GM19452 (cell line): Measurements from ENCODE around the gene SLC25A40.
"Not testable (repeated sequence)": the region's sequence is repeated elsewhere in the genome, so short reads cannot be mapped to it uniquely, and the experiment has no call there.

ENCODE experiments used
- ATAC-seq: cut with Tn5 transposase; IDR thresholded peaks from one replicate; pipeline ENCODE4 v1.9.1; 2021; ENCODE audit not compliant: unreplicated experiment

Gene SLC25A40, protein sequence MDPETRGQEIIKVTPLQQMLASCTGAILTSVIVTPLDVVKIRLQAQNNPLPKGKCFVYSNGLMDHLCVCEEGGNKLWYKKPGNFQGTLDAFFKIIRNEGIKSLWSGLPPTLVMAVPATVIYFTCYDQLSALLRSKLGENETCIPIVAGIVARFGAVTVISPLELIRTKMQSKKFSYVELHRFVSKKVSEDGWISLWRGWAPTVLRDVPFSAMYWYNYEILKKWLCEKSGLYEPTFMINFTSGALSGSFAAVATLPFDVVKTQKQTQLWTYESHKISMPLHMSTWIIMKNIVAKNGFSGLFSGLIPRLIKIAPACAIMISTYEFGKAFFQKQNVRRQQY

GRCh38 chr7:87876040-87876868 lies at the start of gene SLC25A40, which contains the start of gene DBF4:
TSS of gene SLC25A40 (minus strand) at chr7:87876360. CDS start at chr7:87858727, 17,633 bp downstream.
TSS of gene DBF4 (plus strand) at chr7:87876493. CDS start at chr7:87876733, 240 bp downstream.
- peak; percentile 89 for ATAC-seq

- not testable (repeated sequence) for ATAC-seq
These were observed 46.7 kb upstream of the SLC25A40 start for GRCh38 chr7:87922759-87923395.

DNA sequence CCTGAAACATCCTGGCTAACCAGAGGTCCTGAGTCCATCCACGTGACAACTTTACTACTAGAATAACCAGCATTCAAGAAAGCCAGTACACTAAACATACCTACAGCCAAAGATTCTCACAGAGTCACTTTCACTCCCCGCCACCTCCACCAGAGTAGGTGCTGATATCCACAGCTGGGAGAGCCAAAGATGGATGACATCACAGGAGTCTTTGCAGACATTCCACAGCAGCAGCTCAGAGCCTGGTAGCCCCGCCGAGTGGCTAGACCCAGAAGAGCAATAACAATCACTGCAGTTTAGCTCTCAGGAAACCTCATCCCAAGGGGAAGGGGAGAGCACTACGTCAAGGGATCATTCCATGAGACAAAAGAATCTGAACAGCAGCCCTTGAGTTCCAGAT lies 44.4 kb upstream of the SLC25A40 start:
- no peak for ATAC-seq

- no peak for ATAC-seq
These were observed 43.7 kb upstream of the SLC25A40 start for GRCh38 chr7:87919875-87920274.

DNA sequence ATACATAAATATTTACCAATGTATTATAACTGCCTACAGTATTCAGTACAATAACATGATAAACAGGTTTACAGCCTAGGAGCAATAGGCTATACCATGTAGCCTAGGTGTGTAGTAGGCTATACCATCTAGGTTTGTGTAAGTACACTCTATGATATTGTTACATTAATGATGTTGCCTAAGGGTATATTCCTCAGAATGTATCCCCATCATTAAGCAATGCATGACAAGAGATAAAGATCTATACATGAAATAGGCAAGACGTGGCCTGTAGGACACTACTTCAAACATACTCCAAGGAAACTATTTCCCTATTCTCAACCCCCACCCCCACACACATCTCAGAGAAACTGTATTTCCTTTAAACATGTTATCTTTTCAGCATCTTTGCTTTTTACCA lies 42.6 kb upstream of the SLC25A40 start:
- ATAC-seq = no peak

- ATAC-seq = no peak
These were observed 36.0 kb upstream of the SLC25A40 start for GRCh38 chr7:87912121-87912520.

GRCh38 chr7:87908814-87909213 lies 32.7 kb upstream of the SLC25A40 start:
- not testable (repeated sequence) for ATAC-seq

DNA sequence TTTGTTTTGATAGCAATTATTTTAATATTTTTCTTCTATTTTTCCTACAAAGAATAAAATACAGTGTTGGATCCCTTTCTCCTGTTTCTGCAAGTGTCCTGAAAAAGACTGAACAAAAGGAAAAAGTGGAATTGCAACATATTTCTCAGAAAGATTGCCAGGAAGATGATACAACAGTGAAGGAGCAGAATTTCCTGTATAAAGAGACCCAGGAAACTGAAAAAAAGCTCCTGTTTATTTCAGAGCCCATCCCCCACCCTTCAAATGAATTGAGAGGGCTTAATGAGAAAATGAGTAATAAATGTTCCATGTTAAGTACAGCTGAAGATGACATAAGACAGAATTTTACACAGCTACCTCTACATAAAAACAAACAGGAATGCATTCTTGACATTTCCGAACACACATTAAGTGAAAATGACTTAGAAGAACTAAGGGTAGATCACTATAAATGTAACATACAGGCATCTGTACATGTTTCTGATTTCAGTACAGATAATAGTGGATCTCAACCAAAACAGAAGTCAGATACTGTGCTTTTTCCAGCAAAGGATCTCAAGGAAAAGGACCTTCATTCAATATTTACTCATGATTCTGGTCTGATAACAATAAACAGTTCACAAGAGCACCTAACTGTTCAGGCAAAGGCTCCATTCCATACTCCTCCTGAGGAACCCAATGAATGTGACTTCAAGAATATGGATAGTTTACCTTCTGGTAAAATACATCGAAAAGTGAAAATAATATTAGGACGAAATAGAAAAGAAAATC lies 31.2 kb upstream of the SLC25A40 start:
- not testable (repeated sequence) for ATAC-seq

- ATAC-seq = no peak
These were observed 23.1 kb upstream of the SLC25A40 start for GRCh38 chr7:87899255-87899654.

- ATAC-seq = no peak
These were observed 19.2 kb upstream of the SLC25A40 start for GRCh38 chr7:87895363-87895762.

GRCh38 chr7:87886875-87887274 lies 10.7 kb upstream of the SLC25A40 start:
- ATAC-seq = no peak

DNA sequence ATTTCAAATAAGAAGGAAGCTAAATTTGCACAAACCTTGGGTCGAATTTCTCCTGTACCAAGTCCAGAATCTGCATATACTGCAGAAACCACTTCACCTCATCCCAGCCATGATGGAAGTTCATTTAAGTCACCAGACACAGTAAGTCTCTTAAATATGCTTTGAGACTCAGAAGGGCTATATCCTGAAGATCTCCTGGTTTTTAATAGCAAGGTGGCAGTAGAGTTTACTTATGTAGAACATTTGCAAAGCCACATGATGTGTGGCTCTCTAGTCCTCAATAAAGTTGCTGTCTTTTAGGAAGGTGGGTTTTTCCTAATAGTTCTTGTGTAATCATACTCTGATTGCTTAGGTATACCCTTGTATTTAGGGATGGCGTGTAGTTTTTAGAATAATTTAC lies 8.9 kb upstream of the SLC25A40 start:
- no peak for ATAC-seq

- no peak for ATAC-seq
These were observed 6.2 kb upstream of the SLC25A40 start for GRCh38 chr7:87882151-87882937.

DNA sequence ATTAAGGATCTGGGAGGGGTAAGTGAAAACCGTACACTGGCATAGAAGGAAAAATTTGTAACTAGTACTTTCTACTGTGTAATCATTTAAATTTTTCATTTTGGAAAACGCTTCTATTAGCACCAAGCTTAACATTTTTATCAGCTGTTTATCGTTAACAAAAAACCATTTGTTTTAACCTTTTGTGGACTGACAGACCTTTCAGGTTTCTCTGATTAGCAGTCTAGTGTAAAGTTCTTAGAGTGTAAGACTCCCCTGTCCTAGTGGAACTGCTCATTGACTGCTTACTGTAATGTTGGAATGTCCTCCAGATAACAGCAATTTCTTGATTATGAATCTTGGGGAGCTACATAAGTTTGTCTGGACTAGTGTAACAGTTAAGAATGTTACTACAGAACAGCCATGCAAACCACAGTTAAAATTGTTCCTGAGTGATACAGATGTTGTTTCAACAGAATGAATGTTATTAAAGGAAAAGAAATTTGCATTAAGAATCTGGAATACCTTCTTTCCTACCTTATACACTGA lies 2.1 kb upstream of the SLC25A40 start:
- ATAC-seq = no peak

- no peak for ATAC-seq
These were observed 1.3 kb upstream of the SLC25A40 start for GRCh38 chr7:87877366-87878040.

DNA sequence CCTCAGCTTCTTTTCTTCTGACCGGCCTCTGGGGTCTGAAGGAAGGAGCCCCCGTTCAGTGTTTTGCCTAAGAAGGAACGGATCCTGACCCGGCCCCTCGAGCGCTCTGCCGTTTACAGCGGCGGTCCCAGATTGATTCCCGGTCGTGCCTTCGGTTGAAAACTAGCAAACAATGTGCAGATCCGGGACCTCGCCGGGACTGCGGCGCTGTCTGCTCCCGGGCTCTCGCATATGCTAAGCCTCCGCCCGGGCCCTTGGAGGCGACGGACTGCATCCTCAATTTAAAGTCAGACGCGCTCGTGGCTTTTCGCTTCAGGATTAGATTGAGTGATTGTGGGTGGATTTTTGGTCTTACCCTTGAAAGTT lies 692 bp upstream of the SLC25A40 start:
- ATAC-seq = no peak

DNA sequence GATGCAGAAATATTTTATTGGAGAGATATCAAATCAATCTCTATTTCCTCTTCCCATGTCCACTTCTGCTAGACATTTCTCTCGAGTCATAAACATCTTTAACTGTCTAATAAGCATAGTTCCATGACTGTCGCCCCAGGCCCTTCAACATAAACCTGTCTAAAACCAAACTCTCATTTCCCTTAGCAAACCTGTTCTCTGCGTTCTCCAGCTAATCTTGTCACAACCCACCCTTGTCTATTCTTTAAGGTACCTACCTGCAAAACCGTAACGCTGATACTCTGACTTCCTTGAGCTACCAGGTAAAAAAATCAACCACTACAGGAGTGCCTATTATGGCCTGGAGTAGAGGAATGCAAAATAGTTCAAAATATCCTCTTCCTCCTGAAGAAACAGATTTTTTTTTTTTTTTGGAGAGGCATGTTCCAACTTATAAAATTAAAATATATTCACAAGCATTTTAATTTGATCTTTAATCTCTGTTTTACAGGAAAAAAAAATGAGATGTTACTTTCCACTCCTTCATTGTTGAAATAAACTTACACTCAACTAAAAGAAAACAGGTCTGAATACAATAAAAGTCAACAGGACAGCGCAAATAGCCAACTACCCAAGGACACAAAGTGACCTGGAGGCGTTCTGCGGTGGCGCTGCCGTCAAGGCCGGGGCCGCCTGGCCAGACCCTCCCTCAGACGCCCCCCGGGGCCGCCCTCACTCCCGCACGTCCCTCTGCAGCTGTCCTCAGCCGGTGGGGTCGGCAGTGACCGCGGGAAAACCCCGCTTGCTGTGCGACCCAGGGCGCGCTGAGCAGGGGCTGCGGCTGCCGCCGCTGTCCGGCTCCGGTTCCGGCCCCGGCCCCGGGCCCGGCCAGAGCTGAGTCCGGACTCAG lies 765 bp downstream of the SLC25A40 start:
- ATAC-seq = peak; percentile 17

DNA sequence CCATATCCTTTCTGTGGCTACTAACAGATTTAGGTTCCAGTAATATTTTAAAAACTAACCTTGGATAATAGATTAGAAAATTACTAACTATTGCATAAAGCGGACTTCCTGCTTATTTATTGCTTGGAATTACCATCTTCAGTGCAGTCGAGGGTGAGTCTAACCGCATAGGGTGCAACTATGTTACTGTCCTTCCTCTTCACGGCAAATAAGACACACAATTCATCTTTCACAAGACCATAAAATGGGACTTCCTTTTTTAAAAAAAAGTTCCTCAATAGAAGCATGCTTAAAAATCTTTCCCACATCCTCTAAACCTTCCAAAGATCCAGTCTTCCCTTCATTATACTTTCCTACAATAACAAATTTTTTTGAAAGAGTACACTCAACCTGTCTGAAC lies 2.1 kb downstream of the SLC25A40 start:
- ATAC-seq = no peak
